T-helper 1 cell (primary cell): ENCODE results near the gene PDE8A.
"Not testable (repeated sequence)": the region's sequence is repeated elsewhere in the genome, so short reads cannot be mapped to it uniquely, and the experiment has no call there.

Source experiments
- DNase-seq, 5 donors: peaks; one replicate each; pipeline ENCODE4 v3.0.0-alpha.2; 2012 to 2020

Gene PDE8A

DNA sequence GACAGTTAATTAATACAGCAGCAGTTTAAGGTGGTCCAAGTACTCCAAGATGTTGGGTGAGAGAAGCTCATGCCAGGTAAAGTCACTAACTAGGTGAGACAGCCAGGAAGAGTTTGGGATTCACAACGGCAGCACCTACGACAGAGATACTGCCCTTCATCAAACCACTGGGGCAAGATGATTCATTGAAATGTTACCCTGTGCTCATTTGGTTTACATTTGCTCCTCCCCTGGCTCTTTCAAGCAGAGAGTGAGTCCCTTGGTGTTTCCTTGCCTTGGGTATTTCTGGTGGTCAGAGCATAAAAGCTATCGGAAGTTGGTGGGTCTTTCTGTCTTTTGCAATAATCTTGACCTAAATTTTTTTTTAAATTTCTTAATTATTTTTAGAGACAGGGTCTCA is 19.9 kb upstream of the PDE8A start:
- DNase-seq, result no peak

DNA sequence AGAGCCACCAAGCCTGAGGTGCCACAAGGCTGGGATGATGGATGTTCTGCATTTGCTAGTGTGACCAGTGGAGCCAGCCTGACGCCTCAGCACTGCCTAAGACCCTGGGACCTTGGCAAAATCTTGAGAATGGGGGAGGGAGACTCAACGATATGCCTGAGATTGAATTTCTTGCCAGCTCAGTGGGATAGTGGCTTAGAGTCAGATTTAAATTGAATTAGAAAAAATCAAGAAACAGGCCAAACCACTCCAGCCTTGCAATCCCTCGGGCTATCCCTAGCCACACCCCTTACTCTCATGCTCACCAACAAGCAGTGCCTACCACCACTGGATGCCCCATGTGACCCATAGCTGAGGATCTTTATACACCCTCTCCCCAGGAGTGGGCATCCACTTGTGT is 18.7 kb upstream of the PDE8A start:
- no peak for DNase-seq

DNA sequence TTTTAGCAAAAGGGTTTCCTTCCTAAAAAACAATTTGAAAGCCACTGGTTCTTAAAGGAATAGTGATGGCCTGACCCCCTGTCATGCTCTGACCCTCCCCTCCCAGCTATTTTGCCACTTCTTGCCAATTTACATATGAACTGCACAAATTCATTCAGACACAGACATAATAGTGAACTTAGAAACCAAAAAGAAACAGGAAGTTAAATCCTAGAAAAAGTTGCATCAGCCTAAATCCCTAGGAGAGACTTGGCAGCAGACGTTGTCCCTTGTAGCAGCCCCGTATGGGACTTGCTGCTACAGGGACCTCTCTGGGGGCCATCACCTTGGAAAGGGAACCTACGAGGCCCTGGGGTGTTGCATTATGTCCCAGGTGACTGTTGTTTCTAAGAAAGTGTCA is 14.3 kb upstream of the PDE8A start:
- DNase-seq, result no peak

DNA sequence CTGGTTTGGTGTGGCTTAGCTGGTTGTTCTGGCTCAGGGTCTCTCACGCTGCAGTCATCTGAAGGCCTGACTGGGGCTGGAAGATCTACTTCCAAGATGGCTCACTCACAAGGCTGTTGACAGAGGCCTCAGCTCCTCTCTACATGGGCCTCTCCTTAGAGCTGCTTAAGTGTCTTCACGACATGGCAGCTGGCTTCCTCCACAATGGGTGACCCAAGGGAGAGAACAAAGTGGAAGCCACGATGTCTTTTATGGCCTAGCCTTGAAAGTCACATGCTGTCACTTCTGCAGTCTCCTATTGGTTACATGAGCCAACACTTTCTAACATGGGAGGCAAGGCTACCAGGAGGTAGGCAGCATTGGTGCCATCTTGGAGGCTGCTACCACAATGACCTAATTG is 13.4 kb upstream of the PDE8A start:
- no peak for DNase-seq

DNA sequence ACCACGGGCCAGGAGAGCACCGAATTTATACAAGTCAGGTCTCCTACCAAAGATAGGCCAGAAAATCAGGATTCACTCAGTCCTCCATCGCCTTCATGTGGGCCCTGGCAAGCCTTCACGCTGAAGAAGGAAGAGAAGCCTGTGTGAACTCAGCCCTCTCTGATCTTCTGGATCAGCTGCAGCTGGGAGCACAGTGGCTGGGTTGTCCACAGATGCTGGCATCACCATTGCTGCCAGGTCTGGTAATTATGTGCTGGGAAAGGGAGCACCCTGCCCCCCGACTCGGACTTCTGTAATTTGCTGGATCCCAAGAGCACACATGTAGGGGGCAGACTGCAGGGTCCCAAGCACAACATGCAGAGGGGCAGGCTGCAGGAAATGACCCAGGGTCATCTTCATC is 12.4 kb upstream of the PDE8A start:
- DNase-seq, result no peak

DNA sequence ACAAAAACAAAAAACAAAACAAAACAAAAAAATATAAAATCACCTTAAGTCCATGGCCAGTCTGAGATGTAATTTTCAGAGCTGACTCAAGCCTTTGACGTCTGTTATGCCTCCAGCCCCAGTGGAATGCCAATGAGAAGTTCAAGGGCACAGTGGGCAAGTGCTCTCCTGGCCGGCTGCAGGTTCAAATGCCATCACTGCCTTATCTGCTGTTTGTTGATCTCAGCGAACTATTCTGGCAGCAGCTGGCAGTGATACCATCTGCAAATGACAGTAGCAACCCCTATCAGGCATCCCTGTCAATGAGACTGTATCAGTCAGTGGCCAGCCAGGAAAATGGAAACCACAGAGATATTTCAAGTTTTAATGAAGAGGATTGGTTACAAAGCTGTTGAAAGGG is 10.8 kb upstream of the PDE8A start:
- no peak for DNase-seq

DNA sequence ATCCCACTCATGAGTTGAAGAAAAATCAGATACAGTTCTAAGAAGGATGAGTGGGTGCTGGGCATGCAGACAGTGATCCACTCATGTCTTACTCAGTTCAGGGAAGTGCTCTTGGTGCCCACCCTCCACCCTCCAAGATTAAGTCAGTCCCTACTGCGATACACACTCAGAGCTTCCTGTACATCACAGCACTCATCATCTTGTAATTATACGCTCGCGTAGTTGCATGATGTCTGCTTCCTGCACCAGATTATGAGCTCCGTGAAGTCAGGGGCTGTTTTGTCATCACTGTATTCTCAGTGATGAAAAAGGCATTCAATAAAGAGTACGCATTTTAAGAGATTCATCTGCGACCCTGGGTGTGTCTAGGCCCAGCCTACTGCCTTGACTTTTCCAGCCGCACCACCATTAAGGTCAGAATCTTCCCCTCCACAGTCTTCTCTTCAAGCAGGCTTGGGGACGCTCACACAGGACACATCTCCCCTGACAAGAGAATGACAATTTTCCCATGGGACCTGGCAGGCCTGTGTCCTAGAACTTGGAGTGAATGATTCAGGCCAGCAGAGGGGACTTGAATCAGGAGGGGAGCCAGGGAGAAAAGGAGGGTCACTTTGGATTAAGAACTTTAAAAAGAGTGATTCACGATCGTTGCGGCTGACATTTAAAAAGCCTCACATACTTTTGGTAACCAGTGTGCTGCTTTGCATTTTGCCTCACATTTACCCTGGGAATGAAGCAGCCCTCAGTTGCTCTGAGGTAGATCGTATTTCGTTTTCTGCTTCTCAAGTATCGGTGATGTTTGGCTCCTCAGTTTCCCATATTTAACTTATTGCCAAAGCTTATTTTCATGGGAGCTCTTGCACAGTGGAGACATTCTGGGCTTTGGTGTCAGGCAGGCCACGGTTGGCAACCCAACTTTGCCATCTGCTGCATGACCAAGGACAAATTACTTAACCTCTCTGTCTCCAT is 7.9 kb upstream of the PDE8A start:
- DNase-seq, result no peak

DNA sequence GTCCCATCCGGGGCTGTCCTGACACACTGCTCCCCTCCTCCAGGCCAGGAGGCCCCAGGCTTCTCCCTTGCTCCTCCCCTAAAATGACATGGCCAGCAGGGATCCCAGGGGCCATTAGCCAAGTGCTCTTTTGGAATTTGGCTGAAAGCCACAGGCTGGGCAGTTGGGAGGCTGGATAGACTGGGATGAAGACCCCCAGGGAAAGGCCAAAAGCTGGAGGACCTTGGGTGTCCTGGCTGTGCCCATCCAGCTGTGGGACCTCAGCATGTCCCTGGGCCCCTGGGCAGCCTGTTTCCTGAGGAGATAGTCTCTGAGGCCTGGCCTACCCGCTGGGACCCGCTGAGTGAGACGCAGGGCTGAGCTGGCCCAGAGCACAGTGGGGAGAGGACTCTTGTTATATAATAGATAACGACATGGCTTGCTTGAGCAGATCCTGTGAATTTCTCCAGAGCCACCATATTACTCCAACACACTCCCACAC is 5.7 kb upstream of the PDE8A start:
- DNase-seq, result no peak

DNA sequence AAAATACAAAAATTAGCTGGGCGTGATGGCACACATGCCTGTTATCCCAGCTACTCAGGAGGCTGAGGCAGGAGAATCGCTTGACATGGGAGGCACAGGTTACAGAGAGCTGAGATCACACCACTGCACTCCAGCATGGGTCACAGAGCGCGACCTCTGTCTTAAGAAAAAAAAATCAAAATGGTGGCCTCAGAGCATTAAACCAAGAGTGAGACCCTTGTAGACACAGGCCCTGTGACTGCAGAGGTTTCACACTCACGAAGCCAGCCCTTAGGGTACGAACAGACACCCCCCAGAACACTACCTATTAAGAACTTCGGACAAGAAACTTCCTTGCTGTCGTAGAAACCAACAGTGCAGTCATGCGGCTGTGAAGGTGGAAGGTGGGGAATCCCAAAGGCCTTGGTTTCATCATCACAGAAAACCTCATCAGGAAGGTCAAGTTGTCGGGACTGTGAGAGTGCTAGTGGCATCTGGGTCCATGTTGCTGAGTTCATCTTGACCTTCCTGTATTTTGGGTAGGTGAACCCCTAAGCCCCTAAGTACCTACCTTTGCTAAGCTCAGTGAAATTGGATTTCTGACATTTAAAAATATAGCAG is 4.8 kb upstream of the PDE8A start:
- DNase-seq, result no peak

DNA sequence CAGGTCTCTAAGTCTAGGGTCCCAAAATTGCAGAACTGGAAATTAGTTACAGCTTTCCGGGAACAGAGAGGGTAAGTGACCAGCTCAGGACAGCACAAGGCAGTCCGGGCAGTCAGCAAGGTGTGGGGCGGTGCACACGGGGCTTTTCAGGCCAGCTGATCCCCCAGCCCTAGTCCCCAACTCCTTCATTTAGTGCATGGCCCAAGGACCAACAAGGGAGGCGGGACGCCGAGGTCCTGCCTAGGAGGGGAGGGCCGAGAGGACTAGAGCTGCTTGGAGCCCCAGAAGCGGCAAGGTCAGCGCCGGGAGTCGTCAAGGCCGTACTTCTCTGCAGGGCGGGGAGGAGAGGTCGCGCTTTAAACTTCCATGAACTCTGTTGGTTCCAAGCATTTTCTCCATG is 2.0 kb upstream of the PDE8A start:
- no peak for DNase-seq

DNA sequence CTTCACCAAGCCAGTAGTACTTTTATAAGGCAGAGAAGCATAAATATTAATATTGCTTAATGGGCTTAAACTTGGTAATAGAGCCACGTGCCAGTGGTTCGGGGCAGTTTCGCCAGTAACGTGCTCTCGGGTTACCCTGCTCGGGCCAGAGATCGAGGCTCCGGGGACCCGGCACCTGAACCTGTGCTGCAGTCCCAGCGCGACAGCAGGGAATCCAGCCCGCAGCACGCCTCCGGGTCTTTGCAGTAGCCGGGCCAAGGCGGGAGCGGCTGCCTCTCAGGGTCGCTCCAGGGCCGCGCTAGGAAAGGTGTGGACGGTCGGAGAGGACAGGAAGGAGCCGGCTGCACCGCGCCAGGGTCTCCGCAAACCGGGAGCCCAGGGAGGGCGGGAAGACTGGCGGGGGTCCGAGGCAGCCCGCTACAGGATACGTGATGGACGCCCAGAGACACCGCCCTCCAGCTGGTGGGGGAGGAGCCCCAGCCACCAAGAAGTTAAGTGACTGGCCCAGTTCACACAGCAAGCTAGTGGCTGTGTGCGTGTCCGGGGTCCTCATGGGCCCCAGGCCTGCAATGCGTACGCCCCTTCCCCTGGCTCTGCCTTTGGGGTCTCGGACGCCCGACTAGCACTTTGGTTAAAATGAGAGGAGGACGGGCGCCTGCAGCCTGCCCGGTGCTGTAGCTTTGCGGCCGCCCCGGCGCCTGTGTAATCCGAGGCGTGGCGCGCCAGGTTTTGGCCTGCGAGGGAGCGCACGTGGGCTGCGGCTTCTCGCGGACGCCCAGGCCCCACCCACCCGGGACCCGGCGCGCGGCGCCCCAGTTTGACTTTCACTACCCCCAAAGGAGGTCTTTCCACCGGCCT is 1.2 kb upstream of the PDE8A start:
- DNase-seq, result peak; percentile 81 to 88 (median 86)

DNA sequence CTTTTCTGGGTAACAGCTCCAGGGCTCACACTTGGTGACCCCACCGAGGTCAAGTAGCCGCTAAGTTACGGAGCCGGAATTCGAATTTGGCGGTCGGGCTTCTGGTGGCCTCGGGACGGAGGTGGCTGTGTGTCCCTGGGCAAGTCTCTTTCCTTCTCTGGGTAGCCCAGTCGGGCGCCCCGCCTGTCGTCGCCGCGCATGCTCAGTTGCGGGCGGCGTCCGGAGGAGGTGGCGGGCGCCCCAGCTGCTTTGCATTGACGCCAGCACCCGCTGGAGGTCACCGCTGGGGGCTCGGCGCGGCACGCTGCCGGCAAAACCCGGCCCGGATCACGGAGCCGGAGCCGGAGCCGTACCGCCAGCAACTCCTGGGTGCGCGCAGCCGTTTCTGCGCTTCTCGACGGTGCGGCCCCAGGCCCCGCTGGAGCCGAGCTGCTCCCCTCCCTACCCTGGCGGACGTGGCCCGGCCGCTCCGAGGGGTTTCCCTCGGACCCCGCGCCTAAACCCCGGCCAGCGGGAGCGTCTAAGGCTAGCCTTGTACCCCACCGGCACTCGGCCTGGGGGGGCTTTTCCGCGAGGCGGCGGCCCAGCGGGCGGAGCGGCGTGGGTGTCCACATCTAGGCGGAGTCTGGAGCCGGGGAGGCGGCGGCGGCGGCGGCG is 474 bp upstream of the PDE8A start:
- DNase-seq, result peak; percentile 91 to 99 (median 95)

DNA sequence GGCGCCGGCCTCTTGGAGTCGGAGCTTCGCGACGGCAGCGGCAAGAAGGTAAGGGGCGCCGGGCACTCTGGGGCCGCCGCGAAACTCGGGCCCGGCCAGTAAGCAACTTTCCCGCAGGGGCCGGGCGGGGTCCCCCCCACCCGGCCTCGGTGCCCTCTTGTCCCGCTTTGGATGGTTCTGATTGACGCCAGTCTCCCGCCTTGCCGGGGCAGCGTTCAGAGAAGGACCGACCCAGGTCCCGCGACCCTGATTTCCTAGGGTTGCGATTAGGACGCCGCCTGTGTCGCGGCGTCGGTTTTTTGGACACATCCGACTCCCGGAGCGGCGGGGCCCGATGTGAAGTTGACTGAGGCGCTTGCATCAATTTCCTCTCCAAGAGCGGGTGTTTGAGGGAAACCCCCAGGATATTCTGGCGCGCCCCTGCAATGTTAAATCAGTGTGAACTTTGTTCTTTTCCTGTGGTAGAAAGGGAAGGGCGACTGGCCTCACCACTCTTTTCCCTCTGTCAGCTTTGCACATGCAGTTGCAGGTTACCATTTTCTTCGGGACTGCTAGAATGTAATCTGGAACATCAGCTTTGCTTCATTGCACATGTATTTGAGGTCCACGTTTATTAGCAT is 755 bp downstream of the PDE8A start:
- peak; percentile 36 to 60 (median 49) for DNase-seq

DNA sequence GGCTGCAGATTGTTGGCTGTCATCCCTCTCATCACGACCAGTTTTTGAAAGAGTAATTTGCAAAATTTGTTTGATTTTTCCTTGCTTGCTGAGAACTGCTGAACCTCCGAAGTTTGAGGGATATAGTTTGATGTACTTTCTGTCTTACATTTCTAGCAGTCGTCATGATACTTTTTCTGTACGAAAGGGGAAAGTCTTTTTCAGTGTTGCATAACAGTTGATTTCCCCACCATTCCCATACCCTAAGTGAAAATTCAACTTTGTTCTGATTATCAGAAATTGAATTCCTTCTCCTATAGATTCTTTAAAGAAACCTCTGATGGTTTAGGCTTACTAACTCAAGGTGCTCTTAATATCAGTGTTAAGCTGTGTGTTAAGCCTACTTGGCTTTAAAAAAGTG is 1.6 kb downstream of the PDE8A start:
- DNase-seq, result no peak

DNA sequence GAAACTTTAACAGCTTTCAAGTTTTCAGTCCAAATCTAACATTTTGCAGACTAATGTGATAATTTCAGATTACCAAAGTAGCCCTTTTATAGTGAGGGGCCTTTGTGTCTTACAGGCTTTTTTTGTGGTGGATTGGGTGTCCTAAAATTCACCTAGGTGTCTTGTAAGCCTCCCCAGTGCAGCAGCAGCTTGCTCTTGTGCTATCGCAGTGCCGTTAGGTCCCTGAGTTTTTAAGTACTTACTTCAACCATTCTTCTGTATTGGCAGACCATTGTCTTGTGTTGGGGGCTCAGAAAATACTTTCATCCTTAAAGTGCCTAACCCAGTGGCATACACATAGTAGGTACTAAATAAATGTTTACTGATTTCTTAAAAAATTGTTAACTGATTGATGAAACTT is 2.1 kb downstream of the PDE8A start:
- no peak for DNase-seq

DNA sequence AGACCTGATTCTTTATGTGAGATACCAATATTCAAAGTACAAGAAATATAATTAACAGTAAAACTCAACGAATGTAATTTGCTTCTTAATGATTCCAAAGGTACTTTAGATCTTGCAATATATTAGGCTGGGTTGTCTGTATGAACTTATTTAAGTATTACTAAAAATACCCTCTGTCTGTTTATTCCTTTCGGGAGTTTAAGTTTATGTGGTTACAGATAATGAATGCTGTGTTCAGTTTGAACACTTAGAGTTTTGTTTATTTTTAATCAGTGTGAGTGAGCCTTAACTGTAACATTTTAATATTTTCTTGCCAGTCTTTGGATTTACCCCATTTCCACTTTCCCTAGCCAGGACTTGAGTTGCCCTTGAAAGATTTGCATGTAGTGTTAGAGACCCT is 3.5 kb downstream of the PDE8A start:
- DNase-seq, result no peak

DNA sequence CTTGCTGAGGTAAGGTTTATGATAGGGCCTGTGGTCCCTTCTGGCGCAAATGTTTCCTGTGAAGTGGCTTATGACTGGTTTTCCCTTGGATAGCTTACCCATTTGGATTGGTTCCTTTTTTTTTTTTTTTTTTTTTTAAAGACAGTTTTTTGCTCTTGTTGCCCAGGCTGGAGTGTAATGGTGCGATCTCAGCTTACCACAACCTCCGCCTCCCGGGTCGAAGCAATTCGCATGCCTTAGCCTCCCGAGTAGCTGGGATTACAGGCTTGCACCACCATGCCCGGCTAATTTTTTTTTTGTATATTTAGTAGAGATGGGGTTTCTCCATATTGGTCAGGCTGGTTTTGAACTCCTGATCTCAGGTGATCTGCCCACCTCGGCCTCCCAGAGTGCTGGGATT is 5.7 kb downstream of the PDE8A start:
- not testable (repeated sequence) for DNase-seq

DNA sequence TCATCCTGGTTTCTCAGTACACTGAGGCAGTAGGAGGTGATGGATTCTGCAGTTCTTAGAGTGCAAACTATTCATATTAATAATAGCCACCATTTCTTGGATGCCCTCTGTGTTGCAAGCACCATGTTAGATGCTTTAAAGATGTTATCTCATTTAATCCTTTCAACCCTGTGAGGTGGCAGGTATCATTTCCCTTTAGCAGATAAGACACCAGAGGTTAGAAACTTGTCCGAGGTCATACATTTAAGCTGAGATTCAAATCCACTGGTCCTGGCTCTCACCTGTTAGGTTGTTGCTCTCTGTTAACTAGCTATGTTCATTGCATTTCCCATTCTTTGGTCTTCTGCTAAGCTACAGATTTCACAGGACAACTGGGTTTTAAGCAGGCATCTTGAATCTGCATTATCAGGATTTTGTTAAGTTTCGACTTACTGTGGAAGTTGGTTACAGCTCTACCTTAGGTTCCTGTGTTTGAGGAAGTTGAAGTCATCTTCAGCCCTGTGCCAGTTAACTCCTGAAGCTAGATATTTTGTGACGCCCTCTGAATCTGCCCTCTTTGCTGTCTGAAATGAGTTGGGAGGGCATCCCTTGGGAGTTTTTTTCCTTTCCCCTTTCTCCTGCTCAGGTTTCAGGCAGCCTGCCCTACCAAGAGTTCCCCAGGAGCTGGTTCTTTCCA is 6.4 kb downstream of the PDE8A start:
- peak in 1 of 5 donors; percentile 28 for DNase-seq

DNA sequence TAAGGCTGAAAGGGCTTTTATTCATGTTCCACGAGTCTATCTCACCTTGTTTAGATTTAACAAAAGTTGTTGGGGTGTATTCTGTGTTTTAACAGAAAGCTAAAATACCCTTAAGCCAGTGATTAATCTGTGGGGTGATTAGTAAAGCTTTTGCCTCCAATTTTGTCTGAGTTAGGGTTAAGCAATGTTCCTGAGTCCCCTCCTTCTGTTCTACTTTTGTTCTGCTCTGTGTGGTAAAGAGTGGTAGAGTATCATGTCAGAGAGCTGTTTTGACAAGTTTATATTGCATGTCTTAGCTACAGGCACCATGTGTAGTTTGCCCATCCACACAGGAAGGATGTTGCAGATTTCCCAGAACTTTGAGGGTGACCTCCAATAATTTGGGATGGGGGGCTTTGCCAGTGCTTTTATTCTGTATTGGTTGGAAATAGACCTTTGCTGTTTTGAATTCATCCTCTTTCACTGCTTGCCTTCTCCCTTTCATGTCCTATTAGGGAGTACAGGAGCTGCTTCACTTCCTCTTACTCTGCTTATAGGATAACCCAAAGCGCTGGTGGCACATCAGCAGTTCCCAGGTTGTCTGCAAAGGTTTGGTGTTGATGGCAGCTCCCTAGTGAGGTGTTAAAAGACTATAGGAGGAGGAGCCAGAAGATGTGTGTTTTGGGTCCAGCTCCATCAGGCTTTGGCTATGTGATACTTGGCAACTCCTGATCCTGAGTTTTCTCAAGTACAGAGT is 7.4 kb downstream of the PDE8A start:
- no peak for DNase-seq

DNA sequence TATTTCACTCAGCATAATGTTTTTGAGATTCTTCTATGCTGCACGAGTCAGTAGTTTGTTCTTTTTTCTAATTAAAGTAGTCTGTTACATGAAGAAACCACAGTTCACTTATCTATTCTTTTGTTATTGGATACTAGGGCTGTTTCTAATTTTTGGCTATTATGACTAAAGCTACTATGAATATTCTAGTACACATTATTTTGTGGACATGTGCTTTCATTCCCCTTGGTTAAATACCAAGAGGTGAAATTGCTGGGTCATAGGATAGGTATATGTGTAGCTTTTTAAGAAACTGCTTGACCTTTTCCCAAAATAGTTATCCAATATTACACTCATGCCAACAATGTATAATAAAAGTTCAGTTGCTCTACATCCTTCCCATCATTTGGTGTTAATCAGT is 8.9 kb downstream of the PDE8A start:
- DNase-seq, result no peak
